Loucy (cell line): ENCODE data around the gene KRTAP12-3.

ENCODE experiments used
- CTCF ChIP-seq: fragments of 200-600 bp; sonication (generic); conservative IDR thresholded peaks from 2 replicates; pipeline ENCODE4 v1.5.1; 2014; ENCODE audit warnings: mild to moderate bottlenecking, antibody characterized with exemption, low read length
- EZH2phosphoT487 ChIP-seq: fragments of 200-600 bp; IDR thresholded peaks from 2 replicates; pipeline ENCODE4 v1.6.1; 2018; ENCODE audit warnings: antibody characterized with exemption, mild to moderate bottlenecking, moderate library complexity, borderline replicate concordance

- no peak for TF ChIP-seq CTCF
- TF ChIP-seq EZH2phosphoT487 = no peak
Observed at GRCh38 chr21:44630440-44630839, 27.3 kb upstream of the KRTAP12-3 start.
